Esophagus mucosa (tissue), 1 donor: ENCODE results near the gene GATA2. TPM values are rescaled to one million over a fixed set of nuclear protein-coding genes. Genes with fewer than 3 reads are reported as not detected.

Source experiments
- ATAC-seq: fragments of 200-7000 bp; cut with Tn5 transposase; one replicate; pipeline ENCODE4 v1.9.1; 2020
- total RNA-seq: library from RNA; stranded (reverse); gene quantifications from one replicate; pipeline ENCODE4 v1.2.4, GENCODE V29; 2023
- donor health status: DM: yes; HTN: yes; CAD: no.

GATA2 gene
- total RNA-seq, 1 donor from 2014 or later, result 1.1 TPM

GRCh38 chr3:128473180-128473519 lies 19.9 kb downstream of the GATA2 start:
- no peak for ATAC-seq

GRCh38 chr3:128472449-128473179 lies 20.4 kb downstream of the GATA2 start:
- ATAC-seq, result no peak

GRCh38 chr3:128471720-128472119 lies 21.3 kb downstream of the GATA2 start:
- no peak for ATAC-seq

DNA sequence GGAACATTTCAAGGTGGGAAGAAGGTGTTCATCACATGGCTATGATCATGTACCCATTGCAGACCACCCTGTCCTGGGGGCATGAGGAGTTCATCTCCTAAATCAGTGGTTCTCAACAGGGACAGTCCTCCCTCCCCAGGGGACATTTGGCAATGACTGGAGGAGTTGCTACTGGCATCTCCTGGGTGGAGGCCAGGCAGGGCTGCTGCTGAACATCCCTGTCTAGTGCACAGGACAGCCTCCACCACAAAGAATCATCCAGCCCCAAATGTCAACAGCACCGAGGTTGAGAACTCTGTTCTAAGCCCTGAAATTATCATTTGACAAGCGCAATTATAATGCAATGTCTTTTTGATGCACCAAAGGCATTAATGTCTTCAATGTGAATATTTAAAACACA lies 21.9 kb downstream of the GATA2 start:
- no peak for ATAC-seq

GRCh38 chr3:128470134-128470899 lies 22.7 kb downstream of the GATA2 start:
- ATAC-seq, result no peak

GRCh38 chr3:128469556-128469955 lies 23.4 kb downstream of the GATA2 start:
- no peak for ATAC-seq

- no peak for ATAC-seq
Observed at GRCh38 chr3:128468791-128469527, 24.0 kb downstream of the GATA2 start.

DNA sequence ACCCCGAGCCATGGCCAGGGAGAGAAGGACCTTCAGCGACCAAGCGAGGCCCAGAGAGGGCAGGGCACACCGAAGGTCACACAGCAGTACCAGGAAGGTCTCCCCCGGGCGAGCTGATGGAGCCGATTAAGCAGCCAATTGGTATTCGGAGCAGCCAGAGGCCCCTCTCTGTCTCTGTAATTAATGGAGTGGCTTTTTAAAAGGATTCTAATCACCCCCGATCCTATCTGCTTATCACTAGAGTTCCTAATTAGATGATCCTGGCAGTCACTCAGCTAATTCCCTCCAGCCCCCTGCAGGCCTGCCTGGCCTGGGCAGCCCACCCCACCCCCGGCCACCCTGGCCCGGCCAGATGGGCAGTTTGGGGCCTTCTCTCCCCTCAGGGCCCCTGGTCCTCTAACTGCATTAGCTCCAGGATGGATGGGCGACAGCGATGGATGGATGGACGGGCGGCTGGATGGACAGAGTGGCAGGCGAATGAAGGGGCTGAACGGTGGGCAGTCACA lies 24.7 kb downstream of the GATA2 start:
- ATAC-seq, result no peak

GRCh38 chr3:128466840-128467541 lies 26.0 kb downstream of the GATA2 start, which contains the start of gene DNAJB8:
TSS of gene DNAJB8 (minus strand) at chr3:128466890. CDS start at chr3:128463245, 3,645 bp downstream.
- no peak for ATAC-seq

DNA sequence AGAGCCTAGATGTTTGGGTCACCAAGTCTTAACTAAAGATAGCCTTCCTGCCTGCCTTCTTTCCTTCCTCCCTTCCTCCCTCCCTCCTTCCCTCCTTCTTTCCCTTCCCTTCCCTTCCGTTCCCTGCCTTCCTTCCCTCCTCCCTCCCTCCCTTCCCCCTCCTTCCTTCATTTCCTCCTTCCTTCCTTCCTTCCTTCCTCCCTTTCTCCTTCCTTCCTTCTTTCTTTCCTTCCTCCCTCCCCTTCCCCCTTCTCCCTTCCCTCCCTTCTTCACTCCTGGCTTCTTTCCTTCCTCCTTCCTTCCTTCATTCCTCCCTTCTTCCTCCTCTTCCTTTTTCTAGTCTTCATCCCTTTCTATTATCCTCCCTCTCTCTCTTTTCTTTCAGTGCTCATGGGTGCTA lies 28.3 kb downstream of the GATA2 start:
- ATAC-seq, result no peak

GRCh38 chr3:128464188-128464587 lies 28.8 kb downstream of the GATA2 start:
- no peak for ATAC-seq

GRCh38 chr3:128463771-128464170 lies 29.2 kb downstream of the GATA2 start:
- ATAC-seq, result no peak

DNA sequence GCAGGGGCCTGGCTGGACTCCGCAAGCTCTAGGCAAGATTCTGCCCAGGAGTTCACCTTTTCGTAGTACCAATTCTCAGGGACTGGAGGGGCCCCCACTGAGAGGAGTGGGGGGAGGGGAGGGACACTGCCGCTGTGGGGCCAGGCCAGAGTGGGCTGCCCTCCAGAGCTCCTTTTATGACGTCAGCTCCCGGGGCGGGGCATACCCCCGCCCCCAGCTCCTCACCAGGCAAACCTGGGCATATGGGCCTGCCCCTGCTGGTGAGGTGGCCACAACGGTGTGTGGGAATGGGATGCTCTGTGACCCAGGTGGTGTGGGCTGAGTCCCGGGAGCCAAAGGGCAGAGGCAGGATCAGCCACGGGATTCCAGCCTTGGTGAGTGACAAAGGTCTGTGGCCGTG lies 29.6 kb downstream of the GATA2 start:
- no peak for ATAC-seq

- no peak for ATAC-seq
Observed at GRCh38 chr3:128462931-128463330, 30.1 kb downstream of the GATA2 start.

DNA sequence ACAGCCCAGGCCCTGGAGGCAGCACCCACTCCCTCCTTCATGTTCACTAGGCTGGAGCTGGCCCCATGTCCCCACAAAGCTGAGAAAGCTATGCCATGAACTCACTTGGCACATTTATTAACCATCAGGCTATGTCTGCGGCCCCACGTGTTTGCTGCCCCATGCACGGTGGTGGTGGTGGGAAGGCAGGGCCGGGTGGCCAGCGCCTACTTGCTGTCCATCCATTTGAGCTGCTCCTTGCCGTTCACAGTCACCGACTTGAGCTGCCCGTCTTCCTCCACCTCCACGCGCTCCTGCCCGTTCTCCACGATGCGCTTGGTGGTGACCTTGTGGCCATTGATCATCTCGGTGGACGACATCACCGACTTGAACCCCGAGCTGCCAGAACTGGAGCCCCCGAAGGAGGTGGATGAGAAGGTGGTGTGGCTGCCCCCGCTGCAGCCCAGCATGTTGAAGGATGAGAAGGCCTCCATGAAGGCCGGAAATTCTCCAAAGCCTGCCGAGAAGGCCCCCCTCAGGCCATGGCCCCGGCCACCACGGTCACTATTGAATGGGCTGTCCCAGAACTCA lies 30.6 kb downstream of the GATA2 start:
- no peak for ATAC-seq

DNA sequence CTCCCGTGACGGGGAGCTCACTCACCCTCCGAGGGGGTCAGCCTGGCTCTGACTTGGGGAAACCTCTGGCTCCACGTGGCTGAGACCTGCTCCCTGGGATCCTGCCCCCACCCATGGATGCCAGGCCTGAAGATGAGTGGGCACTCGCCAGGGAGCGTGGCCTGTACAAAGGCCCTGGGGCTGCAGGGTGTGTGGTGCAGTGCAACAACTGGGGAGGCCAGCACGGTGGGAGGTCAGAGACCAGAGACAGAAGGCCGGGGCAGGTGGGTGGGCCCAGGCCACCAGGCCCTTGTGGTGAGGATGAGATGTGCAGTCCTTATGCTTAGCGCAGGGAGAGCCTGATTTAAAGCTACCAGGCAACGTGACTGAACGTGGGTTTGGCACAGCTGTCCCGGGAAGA lies 31.3 kb downstream of the GATA2 start:
- ATAC-seq, result no peak

DNA sequence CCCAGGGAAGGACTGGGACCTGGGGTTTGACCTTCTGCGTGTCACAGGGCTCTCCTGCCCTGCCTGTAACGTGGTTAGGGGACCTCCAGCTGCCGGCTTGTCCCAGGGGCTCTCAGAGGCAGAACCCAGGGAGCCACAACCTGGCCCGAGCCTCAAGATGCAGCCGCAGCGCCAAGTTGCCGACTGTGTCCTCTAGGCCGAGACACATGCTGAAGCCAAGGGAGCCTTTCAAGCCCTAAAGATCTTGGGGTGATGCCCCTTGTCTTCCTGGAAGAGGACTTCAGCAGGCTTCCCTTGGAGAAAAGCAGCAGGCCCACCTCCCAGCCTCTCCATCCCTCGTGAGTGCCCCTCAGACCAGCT lies 33.6 kb downstream of the GATA2 start:
- ATAC-seq, result no peak

GRCh38 chr3:128458746-128459460 lies 34.1 kb downstream of the GATA2 start:
- no peak for ATAC-seq

- no peak for ATAC-seq
Observed at GRCh38 chr3:128457937-128458336, 35.1 kb downstream of the GATA2 start.

DNA sequence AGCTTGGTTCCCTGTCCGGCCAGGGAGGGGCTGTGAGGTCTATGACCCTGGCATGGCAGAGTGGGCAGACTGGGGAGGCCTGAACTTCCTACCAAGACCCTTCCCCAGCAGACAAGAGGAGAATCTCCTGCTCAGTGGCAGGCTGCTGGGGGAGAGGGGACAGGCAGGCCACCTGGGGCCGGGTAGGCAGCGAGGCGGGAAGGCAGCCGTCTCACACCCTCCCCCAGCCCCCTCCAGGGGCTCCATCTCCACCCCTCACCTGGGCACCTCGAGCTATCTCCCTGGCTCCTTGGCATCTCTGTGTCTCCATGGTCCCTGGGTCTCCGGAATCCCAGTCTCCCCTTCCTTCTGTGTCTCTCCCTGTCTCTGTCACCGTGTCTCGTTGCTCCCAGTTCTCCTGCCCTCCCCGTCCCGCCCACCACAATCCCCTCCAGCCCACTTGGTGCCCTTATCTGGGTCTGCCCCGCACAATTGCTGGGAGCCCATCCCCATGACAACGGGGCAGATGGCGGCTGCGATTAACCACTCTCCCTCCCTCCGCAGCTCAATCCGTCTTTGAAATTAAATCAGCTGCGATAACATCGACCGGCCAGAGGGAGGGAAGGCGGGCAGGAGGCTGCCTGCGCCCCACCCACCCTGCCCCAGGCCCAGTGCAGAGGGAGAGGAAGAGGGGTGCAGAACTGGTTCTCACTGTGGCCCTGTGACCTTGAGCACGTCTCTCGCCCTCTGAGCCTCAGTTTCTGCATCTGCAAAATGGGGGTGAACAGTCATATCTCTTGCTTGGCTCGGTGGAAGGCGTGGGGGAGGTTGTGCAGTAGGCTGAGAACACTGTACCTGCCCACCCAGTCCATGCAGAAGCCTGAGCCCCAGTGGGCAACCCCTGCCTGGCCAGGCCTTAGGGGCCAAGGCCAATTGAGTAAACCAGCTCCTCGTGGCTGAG lies 36.0 kb downstream of the GATA2 start:
- no peak for ATAC-seq
